Measurements from ENCODE around the gene MKKS. TPM values are rescaled to one million over a fixed set of nuclear protein-coding genes. Genes with fewer than 3 reads are reported as not detected.

The MKKS gene
- total RNA-seq, 2 donors from 2014 or later = 3.2 to 5.4 TPM

DNA sequence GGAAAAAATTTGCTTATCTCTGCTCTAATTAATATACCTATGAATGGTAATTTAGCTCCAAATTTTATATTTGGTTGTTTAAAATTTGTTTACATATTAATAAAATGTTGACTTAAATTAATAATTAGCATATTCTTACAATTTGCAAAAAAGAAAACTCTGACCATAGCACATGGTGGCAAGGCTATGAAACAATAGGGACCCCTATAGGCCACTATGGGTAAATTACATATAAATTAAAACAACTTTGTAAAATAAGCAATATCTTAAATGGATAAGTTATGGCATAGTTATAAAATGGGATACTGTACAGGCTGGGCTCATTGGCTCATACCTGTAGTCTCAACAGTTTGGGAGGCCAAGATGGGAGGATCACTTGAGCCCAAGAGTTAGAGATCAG is 76.0 kb downstream of the MKKS start:
- Mint-ChIP-seq H3K9me3 (no peaks in the 10 kb centered on the region), H3K27me3 (no peaks in the 10 kb centered on the region)

DNA sequence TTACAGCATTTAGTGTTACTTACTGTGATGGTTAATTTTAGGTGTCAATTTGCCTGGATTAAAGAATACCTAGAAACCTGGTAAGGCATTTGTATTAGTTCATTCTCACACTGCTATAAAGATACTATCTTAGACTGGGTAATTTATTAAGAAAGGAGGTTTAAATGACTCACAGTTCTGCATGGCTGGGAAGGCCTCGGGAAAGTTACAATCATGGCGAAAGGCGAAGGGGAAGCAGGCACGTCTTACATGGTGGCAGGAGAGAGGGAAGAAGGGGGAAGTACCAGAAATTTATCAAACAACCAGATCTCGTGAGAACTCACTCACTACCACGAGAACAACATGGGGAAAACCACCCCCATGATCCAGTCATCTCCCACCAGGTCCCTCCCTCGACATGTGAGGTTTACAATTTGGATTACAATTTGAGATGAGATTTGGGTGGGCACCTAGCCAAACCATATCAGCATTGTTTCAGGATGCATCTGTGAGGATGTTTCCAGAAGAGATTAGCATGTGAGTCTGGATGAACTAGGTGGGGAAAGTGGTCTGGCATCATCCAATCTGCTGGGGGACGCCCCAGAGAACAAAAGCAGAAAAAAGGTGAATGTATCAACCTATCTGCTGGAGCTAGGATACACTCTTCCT is 76.8 kb downstream of the MKKS start:
- H3K9me3 Mint-ChIP-seq = no peaks in the 10 kb centered on the region
- H3K36me3 Mint-ChIP-seq (ENCODE audit: low read depth) = no peaks in the 10 kb centered on the region
- H3K27ac Mint-ChIP-seq = no peak overlapping the region
- H3K27me3 Mint-ChIP-seq = no peaks in the 10 kb centered on the region
- peak; percentile 37 for ATAC-seq (replicated peaks)
- H3K4me3 Mint-ChIP-seq = no peak overlapping the region
- H3K4me1 Mint-ChIP-seq = peaks cover 12% of the 10 kb centered on the region

More for the DNA sequence above, 76.0 kb downstream of the MKKS start:
- Mint-ChIP-seq H3K4me1 (peaks cover 4% of the 10 kb centered on the region), H3K36me3 (ENCODE audit: low read depth) (no peaks in the 10 kb centered on the region), H3K4me3 (no peak overlapping the region), H3K27ac (no peak overlapping the region)
- ATAC-seq (replicated peaks) = no peak

DNA sequence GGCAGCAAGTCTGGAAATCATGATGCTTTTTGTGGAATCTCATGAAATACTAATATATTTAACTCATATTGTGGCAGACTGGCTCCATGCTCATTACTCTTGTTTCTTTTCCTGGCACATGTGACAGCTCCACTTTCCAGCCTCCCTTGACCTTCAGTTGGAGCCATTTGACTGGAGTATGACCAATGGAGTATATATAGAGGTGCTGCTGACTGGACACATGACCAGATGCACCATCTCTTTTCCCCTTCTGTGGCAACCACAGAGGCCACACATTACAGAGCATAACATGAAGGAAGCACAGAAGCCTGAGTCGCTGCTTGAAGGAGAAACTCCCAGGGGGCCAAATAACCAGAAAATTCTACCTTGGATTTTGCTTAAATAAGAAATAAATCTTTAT is 77.4 kb downstream of the MKKS start:
- Mint-ChIP-seq H3K36me3 (ENCODE audit: low read depth) (no peaks in the 10 kb centered on the region), H3K9me3 (no peaks in the 10 kb centered on the region), H3K27ac (no peak overlapping the region), H3K4me1 (peaks cover 12% of the 10 kb centered on the region), H3K27me3 (no peaks in the 10 kb centered on the region), H3K4me3 (no peak overlapping the region)
- ATAC-seq (replicated peaks) = no peak

DNA sequence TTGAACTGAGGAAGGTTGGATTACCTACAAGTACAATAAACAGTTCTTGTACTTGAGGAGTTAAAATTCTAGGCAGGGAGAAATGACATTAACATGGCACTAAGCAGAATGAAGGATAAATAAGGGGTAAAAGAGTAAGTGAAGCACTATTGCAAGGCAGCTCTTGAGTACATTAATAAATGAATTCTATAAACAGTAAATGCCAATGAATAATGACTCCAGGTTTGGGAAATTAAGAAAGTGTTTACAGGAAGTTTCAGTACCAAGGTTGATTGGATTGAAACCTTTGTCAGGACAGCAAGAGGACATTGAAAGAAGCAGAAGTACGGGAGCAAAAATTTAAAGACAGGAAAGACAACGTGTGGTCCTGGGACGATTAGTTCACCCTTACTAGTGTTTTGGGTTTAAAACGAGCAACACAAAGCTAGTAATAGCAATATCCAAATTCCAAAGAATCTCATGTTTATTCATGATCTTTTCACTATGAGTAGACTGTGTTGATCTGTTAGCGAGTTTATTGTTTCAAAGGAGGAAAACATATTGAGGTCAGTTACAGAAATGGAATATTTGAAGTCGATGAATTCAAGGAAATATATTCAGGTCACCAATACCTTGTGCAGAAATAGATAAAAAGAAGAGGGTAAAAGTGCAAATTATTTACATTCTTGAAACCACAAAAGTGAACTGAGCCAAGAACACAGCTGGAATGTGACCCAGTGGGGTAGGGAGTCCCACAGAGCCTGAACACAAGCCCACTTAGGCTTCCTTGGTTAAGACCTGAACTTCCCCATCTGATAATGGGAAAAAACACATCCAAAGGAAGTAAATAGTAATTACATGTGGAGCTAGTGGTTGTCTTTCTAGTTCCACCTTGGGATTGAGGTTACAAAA is 80.8 kb downstream of the MKKS start:
- H3K4me1 Mint-ChIP-seq = peaks cover 18% of the 10 kb centered on the region

More for the DNA sequence above, 80.8 kb downstream of the MKKS start:
- Mint-ChIP-seq H3K36me3 (ENCODE audit: low read depth) (no peaks in the 10 kb centered on the region), H3K4me3 (peak overlapping the region; percentile 29), H3K27me3 (no peaks in the 10 kb centered on the region), H3K9me3 (no peaks in the 10 kb centered on the region), H3K27ac (peak overlapping the region; percentile 61)
- ATAC-seq (replicated peaks) = no peak

Other genes with a start within 250 kb of the MKKS start
- 1 to 10 TPM in 1 of 2 donors, under 1 TPM in 1; 0.13 to 7.2 TPM for gene SNAP25, start 215.4 kb downstream of the MKKS start, total RNA-seq
- gene SLX4IP, start 1.1 kb upstream of the MKKS start, total RNA-seq = 1 to 10 TPM; 3.9 to 4.0 TPM
- gene JAG1, start 239.8 kb upstream of the MKKS start, total RNA-seq = under 1 TPM in 1 of 2 donors, not detected in 1; 0.98 TPM